Ovary (tissue), 3 donors: ENCODE data around the gene ZNF480.

ENCODE experiments used
- CTCF ChIP-seq, 3 donors: fragments of 450-650 bp in 2 of 3; fragments of 200-600 bp in 1 of 3; IDR thresholded peaks; one replicate each; pipeline versions ENCODE4 v1.5.1 to v1.8.0; 2016 to 2022; ENCODE audit warnings: antibody characterized with exemption in 3 of 3, mild to moderate bottlenecking in 1 of 3
- EP300 ChIP-seq: sonication (generic); formaldehyde crosslinking; IDR thresholded peaks from one replicate; pipeline ENCODE4 v1.6.1; 2017; ENCODE audit warnings: antibody characterized with exemption
- POLR2A ChIP-seq: fragments of 450-650 bp; IDR thresholded peaks from one replicate; pipeline ENCODE4 v1.6.1; 2017; ENCODE audit warnings: antibody characterized with exemption, mild to moderate bottlenecking, moderate library complexity
- donor health status: DM: no; HTN: no; CAD: no.

- TF ChIP-seq CTCF (IDR thresholded peaks at IDR 0.05) (no peak), EP300 (no peak), POLR2A (no peak)
Measured at GRCh38 chr19:52297601-52298364, 814 bp downstream of the ZNF480 start.
